ENCODE results near the gene UPF3A.
"Not testable (repeated sequence)": the region's sequence is repeated elsewhere in the genome, so short reads cannot be mapped to it uniquely, and the experiment has no call there.

The UPF3A gene

DNA sequence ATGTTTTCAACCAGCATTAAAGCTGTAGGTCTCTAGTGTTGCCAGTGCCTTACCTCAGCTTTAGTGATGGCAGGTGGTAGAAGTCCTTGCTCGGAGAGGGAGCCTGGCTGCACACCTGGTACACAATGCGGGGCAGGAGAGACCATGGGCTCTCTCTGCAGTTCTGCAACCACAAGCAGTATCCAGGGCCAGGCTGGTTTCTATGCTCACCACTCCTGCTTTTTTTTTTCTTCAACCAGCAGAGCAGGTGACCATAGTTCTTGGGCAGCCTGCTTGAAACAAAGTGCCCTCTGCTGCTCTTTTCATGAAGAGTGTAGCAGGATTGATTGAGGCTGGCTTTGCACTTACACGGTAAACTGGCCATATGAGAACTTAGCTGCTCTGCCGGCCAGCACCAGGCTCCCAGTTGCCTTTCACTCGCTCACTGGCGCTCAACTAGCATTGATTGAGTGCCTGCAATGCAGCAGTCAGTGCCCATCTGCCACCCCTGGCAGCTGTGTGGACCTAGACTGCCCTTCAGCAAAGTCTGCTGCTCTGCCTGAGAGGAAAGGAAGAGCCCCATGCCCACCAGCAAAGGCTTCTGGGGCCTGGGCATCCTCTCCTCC, 28.5 kb downstream of the UPF3A start:
- DNase-seq, result no peak

DNA sequence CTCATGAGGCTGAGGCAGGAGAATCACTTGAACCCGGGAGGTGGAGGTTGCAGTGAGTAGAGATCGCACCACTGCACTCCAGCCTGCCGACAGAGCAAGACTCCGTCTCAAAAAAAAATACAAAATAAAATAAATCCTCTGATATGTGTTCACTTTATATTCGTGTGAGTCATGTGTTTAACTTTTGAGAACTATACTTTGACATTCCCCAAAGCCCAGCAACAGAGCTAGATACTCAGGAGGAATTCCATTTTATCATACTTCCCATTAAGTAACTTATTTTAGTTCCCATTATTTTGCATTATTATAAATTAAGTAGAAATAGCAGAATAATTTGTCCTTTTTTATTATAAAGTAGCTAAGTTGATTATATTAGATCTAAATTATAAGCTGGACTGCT, 29.6 kb downstream of the UPF3A start:
- DNase-seq, result no peak

DNA sequence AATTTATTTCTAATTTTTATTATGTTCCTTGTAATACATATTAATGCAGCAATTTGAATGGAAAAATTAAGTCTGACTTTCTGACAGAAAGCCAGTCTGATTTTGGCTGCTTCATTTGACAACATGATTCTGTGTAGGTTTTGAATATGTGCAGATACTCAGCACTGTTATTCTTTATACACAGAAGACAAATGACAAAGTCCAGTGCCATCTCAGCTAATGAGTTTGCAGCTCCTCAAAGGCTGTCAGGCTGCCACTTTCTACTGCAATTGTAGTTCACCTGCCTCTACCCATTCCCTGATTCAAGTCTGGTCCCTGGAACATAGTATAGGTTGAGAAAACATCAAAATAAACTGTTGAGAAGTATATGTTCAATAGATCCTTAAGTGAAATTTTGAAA, 30.0 kb downstream of the UPF3A start:
- DNase-seq, result no peak

DNA sequence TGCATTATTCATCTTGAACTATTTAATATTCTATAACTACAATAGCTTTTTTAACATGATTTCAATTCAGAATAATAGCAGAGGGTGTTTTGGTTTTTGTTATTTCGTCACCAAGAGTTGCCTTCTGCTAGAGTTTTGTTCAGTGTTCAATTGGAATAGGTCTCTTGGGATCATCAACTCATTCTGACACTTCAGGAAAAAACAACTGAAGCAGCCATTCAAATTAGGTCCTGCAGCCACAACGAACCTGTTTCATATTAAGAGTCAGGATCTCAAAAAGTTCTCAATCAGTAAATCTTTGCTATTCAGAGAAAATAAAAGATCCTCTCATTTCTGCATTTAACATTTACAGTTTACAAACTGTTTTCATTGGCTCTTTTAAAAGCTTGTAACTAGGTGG, 30.5 kb downstream of the UPF3A start:
- DNase-seq, result no peak

DNA sequence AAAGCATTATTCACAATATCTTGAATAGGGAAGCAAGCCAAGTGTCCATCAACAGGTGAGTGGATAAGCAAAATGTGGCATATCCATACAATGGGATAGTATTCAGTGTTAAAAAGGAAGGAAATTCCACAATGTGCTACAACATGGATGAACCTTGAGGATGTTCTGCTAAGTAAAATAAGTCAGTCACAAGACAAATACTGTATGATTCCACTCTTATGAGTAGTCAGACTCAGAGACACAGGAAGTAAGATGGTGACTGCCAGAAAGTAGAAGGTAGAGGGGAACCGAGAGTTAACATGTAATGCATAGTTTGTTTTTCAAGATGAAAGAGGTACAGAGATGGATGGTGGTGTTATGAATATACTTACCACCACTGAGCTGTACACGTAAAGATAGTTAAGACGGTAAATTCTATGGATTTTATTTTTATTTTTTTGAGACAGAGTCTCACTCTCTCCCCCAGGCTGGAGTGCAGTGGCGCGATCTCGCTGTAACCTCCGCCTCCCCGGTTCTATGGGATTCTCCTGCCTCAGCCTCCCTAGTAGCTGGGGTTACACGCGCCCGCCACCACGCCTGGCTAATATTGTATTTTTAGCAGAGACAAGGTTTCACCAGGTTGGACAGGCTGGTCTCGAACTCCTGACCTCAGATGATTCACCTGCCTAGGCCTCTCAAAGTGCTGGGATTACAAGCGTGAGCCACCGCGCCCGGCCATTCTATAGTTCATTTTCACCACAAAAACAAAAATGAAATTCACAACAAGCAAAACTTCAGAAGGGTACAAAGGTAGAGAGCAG, 31.9 kb downstream of the UPF3A start:
- no peak for DNase-seq

DNA sequence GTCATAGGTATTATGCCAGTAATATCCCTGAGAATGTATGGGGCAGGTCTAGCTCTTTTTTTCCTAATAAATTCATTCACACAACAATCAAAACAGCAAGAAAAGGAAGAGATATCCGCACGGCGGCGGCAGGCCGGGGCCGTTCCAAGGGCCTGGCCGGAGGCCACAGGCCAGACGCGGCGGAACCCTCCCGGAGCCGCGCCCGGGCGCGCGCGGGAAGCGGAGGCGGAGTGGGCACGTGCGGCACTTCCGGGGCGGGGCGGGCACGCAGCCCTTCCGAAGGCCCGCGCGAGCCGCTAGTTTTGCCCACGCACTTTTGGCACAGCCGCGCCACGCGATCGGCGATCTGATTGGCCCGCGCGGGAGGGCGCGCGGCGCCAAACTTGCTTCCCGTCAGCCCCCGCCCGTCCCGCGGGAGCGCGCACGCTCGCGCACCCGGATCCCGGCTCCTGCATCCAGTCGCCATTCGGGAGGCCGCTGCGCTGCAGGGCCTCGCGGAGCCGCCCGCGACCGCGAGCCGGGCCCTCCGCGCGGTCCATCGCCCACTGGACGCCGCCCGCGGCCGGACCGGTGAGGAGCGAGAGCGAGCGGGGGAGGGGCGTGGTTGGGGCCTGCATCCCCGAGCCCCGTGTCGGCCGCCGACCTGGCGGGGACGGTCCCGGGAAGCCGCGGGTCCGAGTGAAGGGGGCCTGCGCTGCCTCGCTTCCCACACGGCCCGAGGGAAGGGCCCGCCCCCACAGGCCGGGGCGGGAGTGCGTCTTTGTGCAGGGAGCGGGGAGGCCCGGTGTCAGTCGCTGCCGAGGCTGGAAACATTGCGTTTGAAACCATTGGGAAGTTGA, 32.9 kb downstream of the UPF3A start, which contains the start of gene CHAMP1:
Gene CHAMP1, plus strand, starts transcription at position 430 of the 839 bp plus-strand sequence. CDS start 9,340 bp downstream, outside the sequence.
- DNase-seq, result peak; percentile 93 to 96

DNA sequence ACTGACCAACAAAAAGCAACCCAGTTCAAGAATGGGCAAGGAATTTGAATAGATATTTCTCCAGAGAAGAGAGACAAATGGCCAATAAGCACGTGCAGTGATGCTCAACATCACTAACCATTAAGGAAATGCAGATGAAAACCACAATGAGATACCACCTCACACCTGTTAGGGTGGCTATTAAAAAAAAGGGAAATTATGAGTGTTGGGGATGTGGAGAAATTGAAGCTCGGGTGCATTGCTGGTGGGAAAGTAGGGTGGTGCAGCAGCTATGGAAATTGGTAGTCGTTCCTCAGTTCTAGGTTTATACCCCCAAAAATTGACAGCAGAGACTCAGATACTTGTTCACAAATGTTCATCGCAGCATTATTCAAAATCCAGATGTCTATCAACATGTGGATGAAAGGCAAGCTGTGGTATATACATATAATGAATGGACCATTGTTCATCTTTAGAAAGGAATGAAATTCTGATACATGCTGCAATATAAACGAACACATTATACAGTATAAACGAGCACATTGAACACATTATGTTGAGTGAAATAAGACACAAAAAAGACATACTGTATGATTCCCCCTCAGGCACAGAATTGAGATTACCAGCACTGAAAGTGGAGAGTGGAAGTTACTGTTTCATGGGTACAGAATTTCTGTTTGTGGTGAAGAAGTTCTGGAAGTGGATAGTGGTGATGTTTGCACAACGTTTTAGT, 33.8 kb downstream of the UPF3A start:
- DNase-seq, result no peak

DNA sequence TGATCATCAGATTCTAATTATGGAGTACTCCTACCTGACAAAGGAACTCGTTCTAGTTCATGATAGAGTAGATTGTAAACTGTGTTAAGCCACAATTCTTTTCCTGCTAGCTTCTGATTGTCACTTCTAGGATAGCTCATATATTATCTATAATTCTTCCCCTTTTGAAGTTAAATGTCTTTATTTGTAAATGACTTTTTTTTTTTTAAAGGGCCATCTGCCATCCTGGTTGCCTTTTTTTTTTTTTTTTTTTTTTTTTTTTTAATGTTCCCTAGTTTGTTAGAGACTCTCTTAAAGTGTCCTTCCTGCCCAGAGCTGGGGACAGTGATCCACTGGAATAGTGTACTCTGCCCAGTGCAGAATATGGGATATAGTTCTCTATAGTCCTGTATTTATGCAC, 37.2 kb downstream of the UPF3A start:
- DNase-seq, result peak in 1 of 2 experiments; percentile 13

DNA sequence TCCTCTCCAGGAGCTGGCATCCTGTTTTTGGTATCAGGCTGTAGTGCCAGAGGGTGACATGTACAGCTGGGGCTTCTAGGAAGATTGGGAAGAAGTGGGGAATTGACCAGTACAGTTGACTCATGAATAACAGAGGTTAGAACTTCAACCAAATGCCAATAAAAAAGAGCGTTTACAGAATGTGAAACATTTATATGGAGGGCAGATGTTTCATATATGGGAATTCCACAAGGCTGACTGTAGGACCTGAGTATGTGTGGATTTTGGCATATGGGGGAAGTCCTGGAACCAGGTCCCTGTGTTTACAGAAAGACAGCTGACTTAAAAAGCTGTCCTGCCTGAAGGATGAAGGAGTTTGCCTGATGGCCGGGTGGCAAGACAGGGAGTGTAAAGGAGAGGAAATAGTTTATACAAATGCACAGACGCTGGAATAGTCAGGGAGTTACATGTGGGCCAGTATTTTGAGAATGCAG, 38.1 kb downstream of the UPF3A start:
- DNase-seq, result no peak

DNA sequence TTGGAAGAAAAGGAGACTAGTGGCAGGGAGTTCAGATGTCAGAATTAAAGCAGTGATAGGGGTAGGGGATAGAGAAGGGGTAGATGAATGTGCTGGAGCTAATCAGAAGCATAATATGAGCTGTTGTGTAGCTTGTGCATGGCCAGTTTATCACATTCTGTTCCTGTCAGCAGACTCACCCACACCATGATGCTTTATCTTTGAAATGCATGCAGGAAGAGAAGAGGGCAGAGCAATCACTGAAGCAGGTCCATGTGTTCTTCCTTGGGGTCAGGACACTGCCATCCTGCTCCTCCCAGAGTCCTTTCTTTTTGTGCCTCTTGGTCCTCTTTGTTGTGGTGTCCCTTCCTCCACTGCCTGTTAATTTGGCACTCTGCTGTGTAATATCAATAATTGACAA, 38.7 kb downstream of the UPF3A start:
- DNase-seq, result no peak

DNA sequence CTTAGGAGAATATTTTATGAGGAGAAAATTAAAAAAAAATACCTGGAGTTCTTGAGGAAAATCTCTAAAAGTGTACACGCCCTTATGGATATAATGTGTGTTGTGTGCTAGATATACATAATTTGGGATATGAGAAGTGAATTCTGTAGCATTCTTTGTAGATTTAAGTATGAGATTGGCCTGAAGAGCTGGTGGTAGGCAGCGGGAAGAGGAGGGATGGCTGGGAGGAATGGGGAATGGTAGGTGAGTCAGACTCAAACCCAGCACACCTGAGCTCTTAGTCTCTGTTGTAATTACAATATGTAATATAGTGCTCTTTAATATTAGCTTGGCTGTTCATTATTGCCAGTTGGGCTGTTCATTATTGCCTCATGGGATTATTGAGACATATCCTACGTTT, 39.9 kb downstream of the UPF3A start:
- DNase-seq, result no peak

DNA sequence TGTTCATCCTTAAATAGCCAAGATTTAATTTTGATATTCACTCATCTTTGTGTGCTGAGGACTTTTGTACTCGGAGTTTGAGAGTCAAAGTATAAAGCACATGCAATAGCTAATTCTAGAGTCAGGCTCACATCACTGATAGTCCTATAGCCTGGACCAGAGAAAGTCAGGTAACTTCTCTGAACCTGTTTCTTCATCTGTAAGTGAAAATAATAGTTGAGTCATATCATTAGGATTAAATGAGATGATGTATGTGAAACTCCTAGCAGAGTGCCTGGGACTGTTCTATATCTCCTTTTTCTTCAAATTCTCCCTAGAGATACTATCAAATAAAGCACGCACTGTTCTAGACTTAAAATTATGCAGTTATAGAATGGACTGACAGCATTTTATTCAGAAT, 41.9 kb downstream of the UPF3A start:
- DNase-seq, result no peak

DNA sequence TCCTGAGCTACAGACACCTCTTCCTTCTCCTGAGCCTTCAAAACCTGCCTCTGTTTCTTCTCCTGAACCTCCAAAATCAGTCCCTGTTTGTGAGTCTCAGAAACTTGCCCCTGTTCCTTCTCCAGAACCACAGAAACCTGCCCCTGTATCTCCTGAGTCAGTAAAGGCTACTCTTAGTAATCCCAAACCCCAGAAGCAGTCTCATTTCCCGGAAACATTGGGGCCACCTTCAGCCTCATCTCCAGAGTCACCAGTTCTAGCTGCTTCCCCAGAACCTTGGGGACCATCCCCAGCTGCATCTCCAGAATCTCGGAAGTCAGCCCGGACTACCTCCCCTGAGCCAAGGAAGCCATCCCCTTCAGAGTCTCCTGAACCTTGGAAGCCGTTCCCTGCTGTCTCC, 42.9 kb downstream of the UPF3A start:
- no peak for DNase-seq

DNA sequence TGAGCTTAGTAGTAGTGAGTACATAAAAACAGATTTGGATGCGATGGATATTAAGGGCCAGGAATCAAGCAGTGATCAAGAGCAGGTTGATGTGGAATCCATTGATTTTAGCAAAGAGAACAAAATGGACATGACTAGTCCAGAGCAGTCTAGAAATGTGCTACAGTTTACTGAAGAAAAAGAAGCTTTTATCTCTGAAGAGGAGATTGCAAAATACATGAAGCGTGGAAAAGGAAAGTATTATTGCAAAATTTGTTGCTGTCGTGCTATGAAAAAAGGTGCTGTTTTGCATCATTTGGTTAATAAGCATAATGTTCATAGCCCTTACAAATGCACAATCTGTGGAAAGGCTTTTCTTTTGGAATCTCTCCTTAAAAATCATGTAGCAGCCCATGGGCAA, 44.3 kb downstream of the UPF3A start:
- DNase-seq, result no peak

DNA sequence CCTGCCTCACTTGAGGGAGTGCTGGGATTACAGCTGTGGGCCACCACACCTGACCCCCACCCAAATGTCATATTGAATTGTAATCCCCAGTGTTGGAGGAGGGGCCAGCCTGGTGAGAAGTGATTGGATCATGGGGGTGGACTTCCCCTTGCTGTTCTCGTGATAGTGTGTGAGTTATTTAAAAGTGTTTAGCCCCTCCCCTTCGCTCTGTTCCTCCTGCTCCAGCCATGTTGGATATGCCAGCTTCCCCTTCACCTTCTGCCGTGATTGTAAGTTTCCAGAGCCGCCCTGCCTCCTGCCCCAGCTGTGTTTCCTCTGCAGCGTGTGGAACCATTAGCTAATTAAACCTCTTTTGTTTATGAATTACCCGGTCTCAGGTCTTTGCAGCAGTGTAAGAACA, 46.6 kb downstream of the UPF3A start:
- no peak for DNase-seq

DNA sequence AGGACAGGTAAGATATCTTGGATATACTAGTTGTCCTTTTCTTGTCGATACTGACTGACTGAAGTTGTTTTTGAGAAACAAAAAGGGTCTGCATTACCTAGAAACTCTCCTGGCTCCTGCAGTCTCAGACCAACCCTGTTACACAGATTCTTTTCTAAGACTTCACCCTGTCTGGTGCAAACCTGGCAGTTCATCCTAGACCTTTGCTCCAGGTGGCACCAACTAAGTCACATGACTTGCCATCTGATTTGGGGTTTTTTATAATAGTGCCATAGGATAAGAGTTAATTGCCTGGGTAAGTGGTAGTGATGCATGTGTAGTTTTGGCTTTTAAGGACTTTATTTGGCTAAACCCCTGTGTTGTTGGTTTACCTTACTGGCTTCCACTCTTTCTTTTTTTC, 47.2 kb downstream of the UPF3A start:
- no peak for DNase-seq

DNA sequence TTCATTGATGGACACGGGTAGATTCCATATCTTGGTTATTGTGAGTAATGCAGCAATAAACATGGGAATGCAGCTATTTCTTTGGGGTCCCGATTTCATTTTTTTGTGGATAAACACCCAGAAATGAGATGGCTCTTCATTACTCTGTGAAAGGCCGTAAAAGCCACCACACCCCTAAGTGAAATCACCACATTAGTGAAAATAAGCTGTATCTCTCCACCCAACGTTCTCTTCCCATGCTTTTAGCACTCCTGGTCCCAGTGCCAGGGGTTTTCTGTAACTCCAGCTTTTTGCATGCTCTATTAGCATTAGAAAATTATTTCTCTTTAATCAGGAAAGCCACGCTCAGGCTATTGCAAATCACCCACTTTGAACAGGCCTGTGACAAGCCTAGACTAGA, 48.7 kb downstream of the UPF3A start:
- DNase-seq, result no peak

DNA sequence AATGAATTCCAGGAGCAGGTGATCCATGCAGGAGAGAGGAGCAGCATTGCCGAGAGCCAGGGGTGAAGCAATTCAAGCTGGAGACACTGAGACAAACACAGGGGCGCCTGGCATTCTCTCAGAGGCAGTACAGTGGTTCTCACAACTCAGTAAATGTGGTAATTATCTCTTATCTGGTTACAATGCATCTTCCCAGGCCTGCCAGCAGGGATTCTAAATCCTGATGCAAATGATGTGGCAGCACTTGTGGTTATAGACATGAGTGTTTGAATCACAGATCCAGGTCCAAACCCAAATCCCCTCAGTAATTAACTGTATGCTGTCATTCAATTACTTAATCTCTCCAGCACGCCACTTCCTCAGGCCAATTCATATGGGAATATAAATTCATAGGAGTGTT, 52.5 kb downstream of the UPF3A start:
- not testable (repeated sequence) for DNase-seq

DNA sequence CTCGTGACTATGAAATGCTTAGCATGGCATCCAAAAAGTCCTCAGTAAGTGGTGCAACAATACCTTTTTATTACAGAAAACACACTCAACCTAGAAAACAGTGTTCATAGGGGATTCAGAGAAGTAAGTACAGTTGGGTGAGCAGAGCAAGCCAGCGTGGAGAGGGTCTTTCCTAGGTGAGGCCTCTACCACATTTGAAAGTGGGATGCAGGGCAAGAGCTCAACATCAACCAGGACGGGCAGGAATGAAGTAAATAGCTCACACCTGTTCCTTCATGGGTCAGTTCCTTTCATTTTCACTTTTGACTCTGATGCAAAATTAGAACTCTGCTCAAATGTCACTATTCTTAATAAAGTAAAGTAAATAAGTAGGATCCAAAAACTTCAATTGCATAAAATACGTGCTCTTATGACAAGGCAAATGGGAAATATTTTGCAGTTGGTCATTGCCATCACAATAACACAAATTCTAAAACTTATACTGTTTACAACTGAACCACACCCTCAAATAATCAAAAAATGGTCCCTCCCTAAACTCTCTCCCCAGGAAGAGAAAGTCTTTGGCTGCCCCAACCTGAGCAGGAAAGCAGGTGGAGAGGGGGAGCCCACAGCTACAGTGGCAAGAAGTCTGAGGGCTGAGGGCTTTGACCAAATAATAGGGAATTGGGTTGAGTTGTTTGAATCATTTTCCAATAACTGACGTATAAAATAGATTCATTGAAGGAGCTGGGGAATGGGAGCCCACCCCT, 53.1 kb downstream of the UPF3A start:
- no peak for DNase-seq

DNA sequence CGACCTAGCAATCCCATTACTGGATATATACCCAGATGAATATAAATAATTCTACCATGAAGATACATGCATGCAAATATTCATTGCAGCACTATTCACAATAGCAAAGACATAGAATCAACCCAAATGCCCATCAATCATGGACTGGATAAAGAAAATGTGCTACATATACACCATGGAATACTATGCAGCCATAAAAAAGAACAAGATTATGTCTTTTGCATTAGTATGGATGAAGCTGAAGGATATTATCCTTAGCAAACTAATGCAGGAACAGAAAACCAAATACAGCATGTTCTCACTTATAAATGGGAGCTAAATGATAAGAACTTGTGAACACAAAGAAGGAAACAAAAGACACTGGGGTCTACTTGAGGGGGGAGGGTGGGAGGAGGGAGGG, 55.1 kb downstream of the UPF3A start:
- DNase-seq, result not testable (repeated sequence)

DNA sequence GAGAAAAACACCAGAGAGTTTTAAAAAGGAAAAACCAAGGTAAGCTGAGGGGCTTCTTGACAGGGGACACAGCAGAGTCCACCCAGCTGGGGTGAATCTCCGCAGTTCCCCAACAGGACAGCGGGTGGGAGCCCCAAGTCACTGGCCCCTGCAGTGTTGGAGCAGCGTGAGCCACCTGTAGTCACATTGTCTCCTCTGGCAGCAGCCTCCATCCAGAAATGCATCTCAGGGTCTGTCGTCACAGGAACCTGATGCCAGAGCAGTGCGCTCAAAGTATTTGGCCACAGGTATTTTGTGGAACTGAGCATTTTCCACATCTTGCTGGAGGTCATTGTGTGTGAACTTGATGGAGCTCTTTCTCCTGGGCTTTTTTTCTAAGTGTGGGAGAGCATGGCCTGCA, 57.6 kb downstream of the UPF3A start:
- DNase-seq, result no peak

DNA sequence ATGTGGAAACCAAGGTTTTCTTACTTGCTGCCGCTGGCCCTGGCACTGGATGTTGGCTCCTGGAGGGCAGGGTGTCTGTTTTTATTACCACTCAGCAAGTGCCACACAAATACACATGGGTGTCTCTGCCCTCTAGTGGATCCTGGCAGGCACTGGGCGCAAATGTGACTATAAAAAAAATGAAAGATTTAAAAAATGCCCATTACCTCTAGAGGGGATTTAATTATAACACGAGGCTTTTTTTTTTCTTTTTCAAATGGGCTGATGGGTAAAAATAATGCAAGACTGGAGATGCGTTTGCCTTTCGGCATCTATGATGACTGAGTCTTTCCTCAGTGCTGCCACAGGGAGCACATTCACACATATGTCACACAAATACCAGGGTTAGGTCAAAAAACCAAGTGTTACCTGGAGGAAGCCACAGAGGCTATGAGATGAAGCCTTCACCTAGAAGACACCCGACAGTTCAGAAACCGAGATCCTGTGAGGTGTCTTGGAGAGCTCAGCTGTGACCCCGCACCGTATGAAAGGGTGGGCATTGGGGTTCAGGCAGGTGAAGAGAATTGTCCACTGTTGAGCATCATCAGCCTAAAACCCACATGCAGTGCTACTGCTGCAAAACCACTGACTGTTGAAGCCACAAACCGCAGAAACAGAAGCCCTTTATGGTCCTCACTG, 58.6 kb downstream of the UPF3A start:
- DNase-seq, result peak; percentile 67 to 73

All from NCI-H2081 (cell line).